Measurements from ENCODE around the gene GPR78.

GRCh38 chr4:8553216-8553615, 27.0 kb upstream of the GPR78 start:
- TF ChIP-seq YY1 (IDR thresholded peaks at IDR 0.05; ENCODE audit: low read depth, low read length): no peak
- no peak for TF ChIP-seq EZH2 (IDR thresholded peaks at IDR 0.05; ENCODE audit: low read depth, low read length, severe bottlenecking)
- TF ChIP-seq TAF1 (IDR thresholded peaks at IDR 0.05; ENCODE audit: low read depth, low read length): no peak
- no peak for TF ChIP-seq POLR2A (IDR thresholded peaks at IDR 0.05; ENCODE audit: control extremely low read depth in 1 of 2, low read depth in 2 of 2, low read length in 2 of 2)
- no peak for TF ChIP-seq CEBPB (IDR thresholded peaks at IDR 0.05; ENCODE audit: low read depth, low read length)
- no peak for TF ChIP-seq GABPA (IDR thresholded peaks at IDR 0.05; ENCODE audit: borderline replicate concordance, insufficient read depth, low read length)

Data from H1 (cell line).